OCI-LY7 (cell line): ENCODE measurements around the gene WIPF1. TPM values are rescaled to one million over a fixed set of nuclear protein-coding genes. Genes with fewer than 3 reads are reported as not detected.

Source experiments
- BruUV-seq: library from RNA; stranded (reverse); fragments of 400-500 nt; replicated peaks from 2 replicates; lab custom pipeline; 2021; lab: Mats Ljungman, UMichigan
- CTCF ChIA-PET: fragments of 300-600 bp; sonication (Branson Sonifier 250); formaldehyde crosslinking; loops from one replicate; lab custom pipeline; 2022; ENCODE audit warnings: antibody characterized with exemption; ENCODE audit not compliant: unreplicated experiment; lab: Charles Lee
- POLR2A ChIA-PET: fragments of 300-600 bp; sonication (Branson Sonifier 250); formaldehyde crosslinking; loops from one replicate; lab custom pipeline; 2022; ENCODE audit warnings: antibody characterized with exemption; lab: Charles Lee
- DNase-seq: peaks from one replicate; pipeline ENCODE4 v3.0.0-alpha.2; 2015; ENCODE audit warnings: low spot score
- H2AFZ ChIP-seq: fragments of 200-600 bp; sonication (generic), shearing (Covaris generic); 2 replicates; pipeline ENCODE4 v1.6.1; 2014; ENCODE audit warnings: mild to moderate bottlenecking, antibody characterized with exemption, low read length, moderate library complexity
- H3K27ac ChIP-seq: fragments of 200-600 bp; sonication (generic); 2 replicates; pipeline ENCODE4 v1.5.1; 2014; ENCODE audit warnings: mixed run types, low read depth, mild to moderate bottlenecking, moderate library complexity, low read length, inconsistent platforms; ENCODE audit not compliant: poor library complexity, severe bottlenecking
- H3K36me3 ChIP-seq: fragments of 200-600 bp; sonication (generic); 2 replicates; pipeline ENCODE4 v1.6.1; 2014; ENCODE audit warnings: mild to moderate bottlenecking, antibody characterized with exemption, low read length, moderate library complexity, mixed read lengths; ENCODE audit not compliant: insufficient read depth
- H3K4me1 ChIP-seq: fragments of 200-600 bp; sonication (generic); 2 replicates; pipeline ENCODE4 v1.5.1; 2014; ENCODE audit warnings: mild to moderate bottlenecking, low read length; ENCODE audit not compliant: insufficient read depth, poor library complexity, severe bottlenecking
- H3K4me2 ChIP-seq: fragments of 200-600 bp; sonication (generic); 2 replicates; pipeline ENCODE4 v1.6.1; 2014; ENCODE audit warnings: mild to moderate bottlenecking, low read length
- H3K4me3 ChIP-seq: fragments of 200-600 bp; sonication (generic); 2 replicates; pipeline ENCODE4 v1.5.1; 2014; ENCODE audit warnings: mild to moderate bottlenecking, low read depth, low read length; ENCODE audit not compliant: poor library complexity, severe bottlenecking
- H3K79me2 ChIP-seq: fragments of 200-600 bp; sonication (generic); 2 replicates; pipeline ENCODE4 v1.6.1; 2016; ENCODE audit warnings: low read depth, mild to moderate bottlenecking, low read length, moderate library complexity, mixed read lengths; ENCODE audit not compliant: insufficient read depth
- H3K9me2 ChIP-seq: fragments of 200-600 bp; sonication (generic); 2 replicates; pipeline ENCODE4 v1.6.1; 2016; ENCODE audit warnings: mild to moderate bottlenecking, low read length, mixed read lengths; ENCODE audit not compliant: insufficient read depth
- H3K9me3 ChIP-seq: fragments of 200-600 bp; sonication (generic); 2 replicates; pipeline ENCODE4 v1.6.1; 2014; ENCODE audit warnings: mild to moderate bottlenecking, mixed run types, low read length, mixed read lengths
- H4K20me1 ChIP-seq: fragments of 200-600 bp; sonication (generic); 2 replicates; pipeline ENCODE4 v1.6.1; 2014; ENCODE audit warnings: mild to moderate bottlenecking, antibody characterized with exemption, low read length, moderate library complexity, mixed read lengths; ENCODE audit not compliant: insufficient read depth
- CTCF ChIP-seq: fragments of 200-600 bp; sonication (generic); conservative IDR thresholded peaks from 2 replicates; pipeline ENCODE4 v1.5.1; 2014; ENCODE audit warnings: mild to moderate bottlenecking, antibody characterized with exemption, low read length, moderate library complexity, mixed read lengths
- EZH2phosphoT487 ChIP-seq: fragments of 200-600 bp; sonication (generic); IDR thresholded peaks from 2 replicates; pipeline ENCODE4 v1.6.1; 2018; ENCODE audit warnings: low read depth, borderline replicate concordance, mild to moderate bottlenecking, mixed run types, antibody characterized with exemption, low read length, moderate library complexity, mixed read lengths
- intact Hi-C: fragments of 100-400 bp; cut with micrococcal nuclease; formaldehyde crosslinking; loops from one replicate; pipeline ENCODE4 v1.10.0; 2022; ENCODE audit not compliant: unreplicated experiment
- total RNA-seq, 2 experiments: library from RNA; depleted of rRNA in 1 of 2; stranded (reverse); fragments of >200 nt in 1 of 2; shearing (Covaris generic) in 1 of 2; gene quantifications; 2 replicates each; pipeline ENCODE4 v1.2.3, GENCODE V29; 2014 to 2022

WIPF1 gene
- total RNA-seq, 2 experiments from 2014 or later, result 27.1 to 192 TPM

- ChIA-PET POLR2A (interaction anchor here (0.8 to 1.5 kb wide), 4 partner anchors 9 to 59 kb away, joined by 3 to 4 read pairs (median 3); no protein-coding TSS in a partner anchor), CTCF (interaction anchor here (1.3 kb wide), 1 partner anchor 43 kb away, joined by 4 read pairs; no protein-coding TSS in a partner anchor)
- Histone ChIP-seq H3K9me3 (no peaks in the 10 kb centered on the region), H3K4me3 (peak overlapping the region; percentile 20), H3K79me2 (no peaks in the 10 kb centered on the region), H3K4me1 (peaks cover 26% of the 10 kb centered on the region), H3K9me2 (no peaks in the 10 kb centered on the region), H4K20me1 (no peaks in the 10 kb centered on the region), H3K36me3 (no peaks in the 10 kb centered on the region), H3K27ac (peak overlapping the region; percentile 52), H2AFZ (peak overlapping the region; percentile 78), H3K4me2 (peak overlapping the region; percentile 64)
- intact Hi-C loops, result no loop called here
- no TSS peak for BruUV-seq
- DNase-seq, result peak; percentile 85
- TF ChIP-seq EZH2phosphoT487, result no peak
- no peak for TF ChIP-seq CTCF
These were observed 61.6 kb downstream of the WIPF1 start for GRCh38 chr2:174535757-174536703.

GRCh38 chr2:174535083-174535482, 62.5 kb downstream of the WIPF1 start:
- Histone ChIP-seq H2AFZ (peak overlapping the region; percentile 78; the same call in 1 of the 2 replicates), H3K9me2 (no peaks in the 10 kb centered on the region), H3K36me3 (no peaks in the 10 kb centered on the region), H3K4me3 (no peak overlapping the region), H3K79me2 (no peaks in the 10 kb centered on the region), H3K27ac (no peak overlapping the region), H3K4me1 (peaks cover 26% of the 10 kb centered on the region), H3K4me2 (no peak overlapping the region), H3K9me3 (no peaks in the 10 kb centered on the region), H4K20me1 (no peaks in the 10 kb centered on the region)
- no peak for DNase-seq
- BruUV-seq, result no TSS peak
- intact Hi-C loops, result no loop called here
- TF ChIP-seq EZH2phosphoT487, result no peak
- TF ChIP-seq CTCF, result no peak
- POLR2A ChIA-PET, result interaction anchor here (0.6 to 1.0 kb wide), 2 partner anchors 21 to 110 kb away, joined by 3 to 4 read pairs; no protein-coding TSS in a partner anchor
- CTCF ChIA-PET, result no interaction called here
